ENCODE data around the gene SMC4. TPM values are rescaled to one million over a fixed set of nuclear protein-coding genes. Genes with fewer than 3 reads are reported as not detected.
"Not testable (repeated sequence)": the region's sequence is repeated elsewhere in the genome, so short reads cannot be mapped to it uniquely, and the experiment has no call there.

SMC4 gene
- total RNA-seq, 1 donor from 2014 or later = 12.2 TPM

- DNase-seq (ENCODE audit: low spot score) = no peak
These were observed 46.4 kb downstream of the SMC4 start for GRCh38 chr3:160445854-160446253.

- DNase-seq (ENCODE audit: low spot score) = no peak
These were observed 47.1 kb downstream of the SMC4 start for GRCh38 chr3:160446522-160447056.

- no peak for DNase-seq (ENCODE audit: low spot score)
These were observed 48.1 kb downstream of the SMC4 start for GRCh38 chr3:160447544-160447943.

GRCh38 chr3:160448845-160449635 is 49.6 kb downstream of the SMC4 start:
- DNase-seq (ENCODE audit: low spot score) = no peak

- DNase-seq (ENCODE audit: low spot score) = peak; percentile 94
These were observed 50.5 kb downstream of the SMC4 start, which contains the start of gene TRIM59 for GRCh38 chr3:160449636-160450598. TSS of gene TRIM59 (minus strand) at chr3:160449786. CDS start at chr3:160439183, 10,603 bp downstream.

- no peak for DNase-seq (ENCODE audit: low spot score)
These were observed 51.4 kb downstream of the SMC4 start for GRCh38 chr3:160450846-160451245.

GRCh38 chr3:160451602-160452001 is 52.2 kb downstream of the SMC4 start:
- no peak for DNase-seq (ENCODE audit: low spot score)

- not testable (repeated sequence) for DNase-seq (ENCODE audit: low spot score)
These were observed 52.8 kb downstream of the SMC4 start for GRCh38 chr3:160452251-160452650.

- DNase-seq (ENCODE audit: low spot score) = no peak
These were observed 55.5 kb downstream of the SMC4 start for GRCh38 chr3:160454995-160455394.

- DNase-seq (ENCODE audit: low spot score) = no peak
These were observed 56.4 kb downstream of the SMC4 start for GRCh38 chr3:160455846-160456245.

GRCh38 chr3:160458151-160458550 is 58.7 kb downstream of the SMC4 start:
- no peak for DNase-seq (ENCODE audit: low spot score)

- no peak for DNase-seq (ENCODE audit: low spot score)
These were observed 60.1 kb downstream of the SMC4 start for GRCh38 chr3:160459450-160459970.

GRCh38 chr3:160460033-160460432 is 60.6 kb downstream of the SMC4 start:
- no peak for DNase-seq (ENCODE audit: low spot score)

- DNase-seq (ENCODE audit: low spot score) = no peak
These were observed 64.9 kb downstream of the SMC4 start for GRCh38 chr3:160464321-160464720.

GRCh38 chr3:160464971-160465370 is 65.5 kb downstream of the SMC4 start:
- no peak for DNase-seq (ENCODE audit: low spot score)

GRCh38 chr3:160470181-160470580 is 70.7 kb downstream of the SMC4 start:
- DNase-seq (ENCODE audit: low spot score) = no peak

- no peak for DNase-seq (ENCODE audit: low spot score)
These were observed 72.4 kb downstream of the SMC4 start for GRCh38 chr3:160471892-160472291.

GRCh38 chr3:160472344-160472743 is 72.9 kb downstream of the SMC4 start:
- no peak for DNase-seq (ENCODE audit: low spot score)

- no peak for DNase-seq (ENCODE audit: low spot score)
These were observed 73.8 kb downstream of the SMC4 start for GRCh38 chr3:160473221-160473620.

GRCh38 chr3:160473978-160474377 is 74.5 kb downstream of the SMC4 start:
- DNase-seq (ENCODE audit: low spot score) = no peak

GRCh38 chr3:160474416-160474838 is 75.0 kb downstream of the SMC4 start:
- no peak for DNase-seq (ENCODE audit: low spot score)

Data from mesenteric fat pad (tissue), 1 donor.